ENCODE measurements around the gene ZC3H7A. TPM values are rescaled to one million over a fixed set of nuclear protein-coding genes. Genes with fewer than 3 reads are reported as not detected.

The ZC3H7A gene
- total and polyA plus RNA-seq, 2 of the 13 experiments (the other 11 are each of a cell fraction or from before 2014, with no cell fraction given): 29.2 to 36.8 TPM

DNA sequence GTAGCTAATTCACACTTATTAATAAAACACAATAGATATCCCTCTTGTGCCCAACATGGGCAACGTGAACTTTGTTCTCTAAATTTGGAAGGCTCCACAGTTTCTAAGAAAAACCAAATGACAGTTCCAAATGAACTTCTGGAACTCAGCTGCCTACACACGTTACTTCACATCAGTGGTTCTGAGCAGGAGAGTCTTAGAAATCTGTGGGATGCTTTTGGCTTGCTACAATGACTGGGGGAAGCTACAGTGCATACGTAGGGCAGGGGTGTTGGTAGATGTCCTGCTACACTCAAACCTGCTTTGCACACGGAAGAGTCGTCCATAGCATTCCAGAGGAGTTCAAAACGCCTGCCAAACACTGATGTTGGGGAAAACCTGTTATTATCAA lies 62.4 kb downstream of the ZC3H7A start:
- POLR2A ChIA-PET: interaction anchor here (1.0 to 4.1 kb wide), 4 partner anchors 8 to 76 kb away, joined by 3 to 41 read pairs (median 4); partner anchors contain the start of genes TXNDC11 and ZC3H7A

More for the DNA sequence above, 62.4 kb downstream of the ZC3H7A start:
- Histone ChIP-seq H3K27ac (ENCODE audit: extremely low read length, insufficient read depth, low read length) (no peak overlapping the region), H3K4me2 (ENCODE audit: low read depth, low read length) (no peak overlapping the region), H3K9me3 (ENCODE audit: low read length) (no peaks in the 10 kb centered on the region), H3K36me3 (replicated peaks in 1 of 2; ENCODE audit: control insufficient read depth in 1 of 2, insufficient read depth in 2 of 2, low read length in 2 of 2) (peaks cover 39 to 79% of the 10 kb centered on the region in 2 experiments), H3K27me3 (ENCODE audit: control insufficient read depth in 1 of 2, insufficient read depth in 2 of 2, low read length in 2 of 2) (no peaks in the 10 kb centered on the region), H2AFZ (ENCODE audit: low read length) (no peak overlapping the region), H3K79me2 (ENCODE audit: insufficient read depth, low read length) (peaks cover 66% of the 10 kb centered on the region), H3K4me1 (ENCODE audit: insufficient read depth, low read length) (peaks cover 85% of the 10 kb centered on the region), H3K4me3 (replicated peaks in 1 of 3; ENCODE audit: insufficient read depth in 1 of 3, low read depth in 2 of 3, low read length in 3 of 3) (no peak overlapping the region), H4K20me1 (ENCODE audit: insufficient read depth, low read length) (peaks cover 29% of the 10 kb centered on the region), H3K9ac (ENCODE audit: insufficient read depth, low read depth, low read length) (no peak overlapping the region)
- BruUV-seq (replicated peaks): no TSS peak
- CTCF ChIA-PET (ENCODE audit: low intra/inter-chr PET ratio, low total read pairs): no interaction called here
- 87% methylated on average over 6 of the region's 6 CpGs for WGBS (ENCODE audit: low lambda C conversion rate)
- intact Hi-C loops (cut with micrococcal nuclease; ENCODE audit: unreplicated experiment): no loop called here
- TF ChIP-seq RBM22 (optimal IDR thresholded peaks at IDR 0.05; ENCODE audit: low read length) (peak; percentile 34), SNAPC2 (CRISPR knock-in tag; IDR thresholded peaks at IDR 0.05) (no peak), ZNF274 (CRISPR knock-in tag; IDR thresholded peaks at IDR 0.05) (no peak), IKZF4 (CRISPR knock-in tag; IDR thresholded peaks at IDR 0.05; ENCODE audit: borderline replicate concordance, low read depth, not compliant biosample characterization) (peak; percentile 57), PHF5A (CRISPR knock-in tag; IDR thresholded peaks at IDR 0.05; ENCODE audit: low read depth, unreplicated experiment) (peak; percentile 26), ZKSCAN8 (CRISPR knock-in tag; IDR thresholded peaks at IDR 0.05; ENCODE audit: borderline replicate concordance) (no peak)
- TF ChIP-seq, protein P1, sequence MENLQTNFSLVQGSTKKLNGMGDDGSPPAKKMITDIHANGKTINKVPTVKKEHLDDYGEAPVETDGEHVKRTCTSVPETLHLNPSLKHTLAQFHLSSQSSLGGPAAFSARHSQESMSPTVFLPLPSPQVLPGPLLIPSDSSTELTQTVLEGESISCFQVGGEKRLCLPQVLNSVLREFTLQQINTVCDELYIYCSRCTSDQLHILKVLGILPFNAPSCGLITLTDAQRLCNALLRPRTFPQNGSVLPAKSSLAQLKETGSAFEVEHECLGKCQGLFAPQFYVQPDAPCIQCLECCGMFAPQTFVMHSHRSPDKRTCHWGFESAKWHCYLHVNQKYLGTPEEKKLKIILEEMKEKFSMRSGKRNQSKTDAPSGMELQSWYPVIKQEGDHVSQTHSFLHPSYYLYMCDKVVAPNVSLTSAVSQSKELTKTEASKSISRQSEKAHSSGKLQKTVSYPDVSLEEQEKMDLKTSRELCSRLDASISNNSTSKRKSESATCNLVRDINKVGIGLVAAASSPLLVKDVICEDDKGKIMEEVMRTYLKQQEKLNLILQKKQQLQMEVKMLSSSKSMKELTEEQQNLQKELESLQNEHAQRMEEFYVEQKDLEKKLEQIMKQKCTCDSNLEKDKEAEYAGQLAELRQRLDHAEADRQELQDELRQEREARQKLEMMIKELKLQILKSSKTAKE (CRISPR knock-in tag; IDR thresholded peaks at IDR 0.05; ENCODE audit: borderline replicate concordance): peak; percentile 35; the same call in 1 of the 2 replicates
- TF ChIP-seq, protein P2, sequence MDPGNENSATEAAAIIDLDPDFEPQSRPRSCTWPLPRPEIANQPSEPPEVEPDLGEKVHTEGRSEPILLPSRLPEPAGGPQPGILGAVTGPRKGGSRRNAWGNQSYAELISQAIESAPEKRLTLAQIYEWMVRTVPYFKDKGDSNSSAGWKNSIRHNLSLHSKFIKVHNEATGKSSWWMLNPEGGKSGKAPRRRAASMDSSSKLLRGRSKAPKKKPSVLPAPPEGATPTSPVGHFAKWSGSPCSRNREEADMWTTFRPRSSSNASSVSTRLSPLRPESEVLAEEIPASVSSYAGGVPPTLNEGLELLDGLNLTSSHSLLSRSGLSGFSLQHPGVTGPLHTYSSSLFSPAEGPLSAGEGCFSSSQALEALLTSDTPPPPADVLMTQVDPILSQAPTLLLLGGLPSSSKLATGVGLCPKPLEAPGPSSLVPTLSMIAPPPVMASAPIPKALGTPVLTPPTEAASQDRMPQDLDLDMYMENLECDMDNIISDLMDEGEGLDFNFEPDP (CRISPR knock-in tag; conservative IDR thresholded peaks at IDR 0.05): 0 out of 2 replicates have a peak, but pooled peaks have one; percentile 14
- TF ChIP-seq, protein P3, sequence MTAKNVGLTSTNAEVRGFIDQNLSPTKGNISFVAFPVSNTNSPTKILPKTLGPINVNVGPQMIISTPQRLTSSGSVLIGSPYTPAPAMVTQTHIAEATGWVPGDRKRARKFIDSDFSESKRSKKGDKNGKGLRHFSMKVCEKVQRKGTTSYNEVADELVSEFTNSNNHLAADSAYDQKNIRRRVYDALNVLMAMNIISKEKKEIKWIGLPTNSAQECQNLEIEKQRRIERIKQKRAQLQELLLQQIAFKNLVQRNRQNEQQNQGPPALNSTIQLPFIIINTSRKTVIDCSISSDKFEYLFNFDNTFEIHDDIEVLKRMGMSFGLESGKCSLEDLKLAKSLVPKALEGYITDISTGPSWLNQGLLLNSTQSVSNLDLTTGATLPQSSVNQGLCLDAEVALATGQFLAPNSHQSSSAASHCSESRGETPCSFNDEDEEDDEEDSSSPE (CRISPR knock-in tag; IDR thresholded peaks at IDR 0.05): 0 out of 2 replicates have a peak, but pooled peaks have one; percentile 17
- FAIRE-seq (no peak), ATAC-seq (peak; percentile 19; the same call in 2 of the 3 replicates), DNase-seq (ENCODE audit: low spot score) (no peak)
- in situ Hi-C loops (cut with HindIII; ENCODE audit: extremely low pct_ligation_motif_present, low pct_unique_long_range_greater_than_20kb): no loop called here

Data from HepG2 (cell line).